CD4-positive, alpha-beta T cell treated with Interleukin-15 for 4 hours (primary cell): ENCODE data around the gene C6orf15.
"Not testable (repeated sequence)": the region's sequence is repeated elsewhere in the genome, so short reads cannot be mapped to it uniquely, and the experiment has no call there.

Experiments used
- DNase-seq: peaks from one replicate; pipeline ENCODE4 v3.0.0-alpha.2; 2020; ENCODE audit warnings: low spot score

Gene C6orf15

DNA sequence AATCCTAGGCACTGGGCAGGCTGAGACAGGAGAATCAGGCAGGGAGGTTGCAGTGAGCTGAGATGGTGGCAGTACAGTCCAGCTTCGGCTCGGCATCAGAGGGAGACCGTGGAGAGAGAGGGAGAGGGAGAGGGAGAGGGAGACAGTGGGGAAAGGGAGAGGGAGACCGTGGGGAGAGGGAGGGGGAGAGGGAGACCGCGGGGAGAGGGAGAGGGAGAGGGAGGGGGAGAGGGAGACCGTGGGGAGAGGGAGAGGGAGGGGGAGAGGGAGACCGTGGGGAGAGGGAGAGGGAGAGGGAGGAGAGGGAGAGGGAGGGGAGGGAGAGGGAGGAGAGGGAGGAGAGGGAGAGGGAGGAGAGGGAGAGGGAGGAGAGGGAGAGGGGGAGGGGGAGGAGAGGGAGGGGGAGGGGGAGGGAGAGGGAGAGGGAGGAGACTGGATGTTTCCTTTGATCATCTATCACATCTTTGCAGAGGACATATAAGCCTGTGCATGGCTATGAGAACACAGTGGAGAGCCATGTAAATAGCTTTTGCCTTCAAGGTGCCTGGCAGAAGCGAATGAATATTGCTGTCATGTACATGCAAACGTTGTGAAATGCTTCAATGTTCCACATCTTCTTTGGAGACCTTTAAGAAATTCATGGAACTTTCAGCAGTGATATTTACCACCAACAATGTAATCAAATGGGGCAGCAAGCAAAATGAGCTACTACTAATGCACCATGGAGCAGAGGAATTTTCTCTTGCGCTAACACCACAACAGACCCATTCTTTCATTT lies 44.3 kb downstream of the C6orf15 start:
- not testable (repeated sequence) for DNase-seq

DNA sequence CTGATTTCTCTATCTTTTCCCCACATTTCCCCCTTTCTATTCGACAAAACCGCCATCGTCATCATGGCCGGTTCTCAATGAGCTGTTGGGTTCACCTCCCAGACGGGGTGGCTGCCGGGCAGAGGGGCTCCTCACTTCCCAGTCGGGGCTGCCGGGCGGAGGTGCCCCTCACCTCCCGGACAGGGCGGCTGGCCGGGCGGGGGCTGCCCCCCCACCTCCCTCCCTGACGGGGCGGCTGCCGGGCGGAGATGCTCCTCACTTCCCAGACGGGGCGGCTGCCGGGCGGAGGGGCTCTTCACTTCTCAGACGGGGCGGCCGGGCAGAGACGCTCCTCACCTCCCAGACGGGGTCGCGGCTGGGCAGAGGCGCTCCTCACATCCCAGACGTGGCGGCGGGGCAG lies 45.3 kb downstream of the C6orf15 start:
- DNase-seq: not testable (repeated sequence)

DNA sequence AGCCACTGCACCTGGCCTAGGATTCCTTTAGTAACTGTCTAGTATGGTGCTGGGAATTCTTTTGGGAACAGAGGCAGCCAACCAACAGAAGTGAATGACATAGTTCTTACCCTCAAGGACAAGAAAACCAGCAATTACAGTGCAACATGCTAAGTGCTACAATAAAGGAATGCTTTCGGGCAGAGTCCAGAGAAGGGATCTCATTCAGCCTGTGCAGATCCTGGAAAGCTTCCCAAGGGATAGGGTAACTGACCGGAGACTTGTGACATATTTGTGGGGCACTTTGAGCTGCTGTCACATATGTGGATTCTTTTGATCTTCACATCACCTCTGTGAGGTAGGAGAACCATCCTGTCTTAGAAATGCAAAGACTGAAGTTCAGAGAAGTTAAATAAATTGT lies 46.8 kb downstream of the C6orf15 start:
- DNase-seq: no peak

DNA sequence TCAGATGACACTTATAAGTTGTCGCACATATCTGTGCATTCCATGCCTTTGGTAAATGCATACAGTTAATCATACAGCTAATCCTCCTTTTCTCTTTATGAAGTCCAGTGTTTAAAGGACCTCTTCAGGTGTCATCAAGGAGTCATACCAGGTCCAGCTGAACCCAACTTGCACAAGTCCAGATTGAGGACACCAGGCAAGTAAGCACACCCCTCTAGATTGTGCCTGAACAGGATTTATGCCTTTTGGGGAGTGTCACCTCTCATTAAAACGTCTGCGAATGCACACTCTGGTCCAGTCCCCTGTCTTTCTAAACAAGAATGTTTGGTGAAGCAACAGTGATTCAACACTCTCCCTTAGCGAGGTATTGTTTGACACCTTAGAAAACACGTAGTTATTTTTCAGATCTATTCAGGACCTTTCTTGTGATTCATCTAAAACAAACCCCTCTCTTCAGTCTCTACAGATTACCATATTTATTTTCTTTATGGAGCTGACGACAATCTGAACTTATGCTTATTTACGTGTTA lies 48.4 kb downstream of the C6orf15 start:
- DNase-seq: no peak
